HepG2 (cell line): Measurements from ENCODE around the gene RASL10A. TPM values are rescaled to one million over a fixed set of nuclear protein-coding genes. Genes with fewer than 3 reads are reported as not detected.

Experiments
- ATAC-seq: fragments of 200-7000 bp; cut with Tn5 transposase; 3 replicates; pipeline ENCODE4 v1.9.1; 2020; ENCODE audit warnings: mild to moderate bottlenecking, moderate library complexity
- BruUV-seq: library from RNA; stranded (reverse); fragments of 400-500 nt; replicated peaks from 2 replicates; lab custom pipeline; 2021; lab: Mats Ljungman, UMichigan
- CTCF ChIA-PET: fragments of 300-600 bp; formaldehyde crosslinking; extraction: SDS; loops from one replicate; lab custom pipeline; 2021; ENCODE audit warnings: low total read pairs, inconsistent platforms, low intra/inter-chr PET ratio; lab: Yijun Ruan, JAX
- POLR2A ChIA-PET: fragments of 350-600 bp; sonication (Branson Sonifier 250); formaldehyde crosslinking; loops from one replicate; lab custom pipeline; 2020; ENCODE audit warnings: antibody characterized with exemption, inconsistent platforms; lab: Yijun Ruan, JAX
- DNase-seq: peaks from one replicate; pipeline ENCODE4 v3.0.0-alpha.2; 2015; ENCODE audit warnings: low spot score
- FAIRE-seq: peaks from 3 replicates; lab custom pipeline; 2011; peaks lifted over from hg19 to GRCh38; lab: Jason Lieb, UNC
- H2AFZ ChIP-seq: one replicate; pipeline ENCODE4 v1.6.1; 2011; ENCODE audit warnings: low read length, inconsistent platforms
- H3K27ac ChIP-seq: fragments of 300-600 bp; 3 replicates; pipeline ENCODE4 v1.8.0; 2011; ENCODE audit warnings: mixed run types, mild to moderate bottlenecking, mixed read lengths, low read length, inconsistent platforms; ENCODE audit not compliant: insufficient read depth; ENCODE audit errors: extremely low read length
- H3K27me3 ChIP-seq, 2 experiments: fragments of 200-600 bp in 1 of 2; 2 replicates in 1 of 2; 3 replicates in 1 of 2; pipeline versions ENCODE4 v1.6.0 to v1.8.0; 2011; ENCODE audit warnings: low read length in 2 of 2, mild to moderate bottlenecking in 2 of 2, moderate library complexity in 2 of 2, inconsistent platforms in 1 of 2; ENCODE audit not compliant: insufficient read depth in 2 of 2, control insufficient read depth in 1 of 2
- H3K36me3 ChIP-seq, 2 experiments: fragments of 200-600 bp in 1 of 2; replicated peaks in 1 of 2; 2 replicates in 1 of 2; 3 replicates in 1 of 2; pipeline versions ENCODE4 v1.5.1 to v1.8.0; 2011; ENCODE audit warnings: low read length in 2 of 2, inconsistent platforms in 1 of 2; ENCODE audit not compliant: insufficient read depth in 2 of 2, control insufficient read depth in 1 of 2
- H3K4me1 ChIP-seq: 2 replicates; pipeline ENCODE4 v1.5.1; 2012; ENCODE audit warnings: low read length, inconsistent platforms; ENCODE audit not compliant: insufficient read depth
- H3K4me2 ChIP-seq: 2 replicates; pipeline ENCODE4 v1.6.0; 2011; ENCODE audit warnings: low read depth, low read length, inconsistent platforms
- H3K4me3 ChIP-seq, 3 experiments: fragments of 200-600 bp in 1 of 3; sonication (generic), shearing (Covaris generic) in 1 of 3; replicated peaks in 1 of 3; 2 replicates each; pipeline ENCODE4 v1.5.1; 2011 to 2016; ENCODE audit warnings: low read length in 3 of 3, inconsistent platforms in 2 of 3, low read depth in 2 of 3, mild to moderate bottlenecking in 2 of 3, control low read depth in 1 of 3, mixed read lengths in 1 of 3; ENCODE audit not compliant: insufficient read depth in 1 of 3
- H3K79me2 ChIP-seq: one replicate; pipeline ENCODE4 v1.6.1; 2011; ENCODE audit warnings: low read length, inconsistent platforms; ENCODE audit not compliant: insufficient read depth
- H3K9ac ChIP-seq: 2 replicates; pipeline ENCODE4 v1.6.0; 2011; ENCODE audit warnings: mild to moderate bottlenecking, low read depth, low read length, inconsistent platforms; ENCODE audit not compliant: insufficient read depth
- H3K9me3 ChIP-seq: 2 replicates; pipeline ENCODE4 v1.5.1; 2012; ENCODE audit warnings: mild to moderate bottlenecking, low read length
- H4K20me1 ChIP-seq: 2 replicates; pipeline ENCODE4 v1.6.0; 2011; ENCODE audit warnings: inconsistent platforms, mild to moderate bottlenecking, low read length, moderate library complexity; ENCODE audit not compliant: insufficient read depth
- CSRNP1 ChIP-seq: sonication (generic); formaldehyde crosslinking; IDR thresholded peaks from 2 replicates; pipeline ENCODE4 v1.8.1; 2023; ENCODE audit warnings: mild to moderate bottlenecking, missing genetic modification reagents
- GABPA ChIP-seq, 2 experiments: IDR thresholded peaks; 2 replicates each; pipeline ENCODE4 v1.6.1; 2011 to 2016; ENCODE audit warnings: low read depth in 2 of 2, low read length in 1 of 2, missing biosample characterization in 1 of 2, missing genetic modification characterization in 1 of 2
- MIER3 ChIP-seq: IDR thresholded peaks from 2 replicates; pipeline ENCODE4 v1.6.1; 2016; ENCODE audit warnings: missing compliant biosample characterization, borderline replicate concordance
- MZF1 ChIP-seq: sonication (generic); formaldehyde crosslinking; IDR thresholded peaks from 2 replicates; pipeline ENCODE4 v1.8.1; 2023; ENCODE audit warnings: mild to moderate bottlenecking, missing genetic modification reagents, borderline replicate concordance
- NR2F2 ChIP-seq: IDR thresholded peaks from 2 replicates; pipeline ENCODE4 v1.6.1; 2012; ENCODE audit warnings: low read depth, inconsistent platforms, borderline replicate concordance
- PAXIP1 ChIP-seq: sonication (generic); formaldehyde crosslinking; conservative IDR thresholded peaks from 2 replicates; pipeline ENCODE4 v1.4.0; 2020; ENCODE audit warnings: mild to moderate bottlenecking, missing genetic modification reagents, moderate library complexity
- POLR2A ChIP-seq, 2 experiments: IDR thresholded peaks; 2 replicates each; pipeline ENCODE4 v1.6.1; 2011; ENCODE audit warnings: low read depth in 2 of 2, low read length in 2 of 2, mild to moderate bottlenecking in 1 of 2, moderate library complexity in 1 of 2; ENCODE audit not compliant: insufficient read depth in 1 of 2
- REXO4 ChIP-seq: sonication (generic); formaldehyde crosslinking; IDR thresholded peaks from 2 replicates; pipeline ENCODE4 v1.8.0; 2022; ENCODE audit warnings: missing genetic modification reagents, mild to moderate bottlenecking, borderline replicate concordance
- RFX3 ChIP-seq: IDR thresholded peaks from 2 replicates; pipeline ENCODE4 v1.6.1; 2016; ENCODE audit warnings: missing biosample characterization, missing genetic modification reagents
- ZNF260 ChIP-seq: sonication (generic); formaldehyde crosslinking; IDR thresholded peaks from 2 replicates; pipeline ENCODE4 v1.4.0; 2020; ENCODE audit warnings: missing genetic modification reagents, low read depth, mild to moderate bottlenecking, borderline replicate concordance
- ZNF367 ChIP-seq: sonication (generic); formaldehyde crosslinking; IDR thresholded peaks from 2 replicates; pipeline ENCODE4 v1.4.0; 2020; ENCODE audit warnings: missing genetic modification reagents, borderline replicate concordance
- ZNF580 ChIP-seq: IDR thresholded peaks from 2 replicates; pipeline ENCODE4 v1.6.1; 2016; ENCODE audit warnings: low read depth, borderline replicate concordance
- ZNF746 ChIP-seq: sonication (generic); formaldehyde crosslinking; IDR thresholded peaks from 2 replicates; pipeline ENCODE4 v1.8.0; 2022; ENCODE audit warnings: mild to moderate bottlenecking, missing genetic modification reagents
- ZNF75D ChIP-seq: sonication (generic); formaldehyde crosslinking; IDR thresholded peaks from 2 replicates; pipeline ENCODE4 v1.8.1; 2023; ENCODE audit warnings: missing genetic modification reagents, mild to moderate bottlenecking, borderline replicate concordance
- ZSCAN20 ChIP-seq: sonication (generic); formaldehyde crosslinking; IDR thresholded peaks from 2 replicates; pipeline ENCODE4 v1.4.0; 2020; ENCODE audit warnings: missing genetic modification reagents, mild to moderate bottlenecking, borderline replicate concordance
- ZZZ3 ChIP-seq: sonication (generic); formaldehyde crosslinking; IDR thresholded peaks from 2 replicates; pipeline ENCODE4 v1.4.0; 2020; ENCODE audit warnings: missing genetic modification reagents, mild to moderate bottlenecking, borderline replicate concordance
- WGBS: methylation state at CpG from one replicate; pipeline ENCODE4 v1.1.6; 2017; ENCODE audit warnings: low lambda C conversion rate; 5-methylcytosine and 5-hydroxymethylcytosine counted together
- in situ Hi-C: cut with HindIII; loops from 2 replicates; pipeline ENCODE4 v1.10.0; 2017; ENCODE audit warnings: low pct_unique_long_range_greater_than_20kb; ENCODE audit not compliant: extremely low pct_ligation_motif_present
- intact Hi-C: fragments of 100-400 bp; cut with micrococcal nuclease; formaldehyde crosslinking; loops from one replicate; pipeline ENCODE4 v1.10.0; 2022; ENCODE audit not compliant: unreplicated experiment
- polyA plus RNA-seq, 8 experiments: library from polyadenylated mRNA; depleted of rRNA in 3 of 8; stranded (reverse) in 7 of 8; unstranded in 1 of 8; fragments of >200 nt; fragmentation: Illumina TruSeq in 4 of 8; extraction: Trizol in 4 of 8; gene quantifications; 2 replicates each; pipeline versions ENCODE4 v1.2.1 to v1.2.3, GENCODE V29; 2011 to 2016; ENCODE audit warnings: low read depth in 4 of 8, missing spikeins in 1 of 8, mixed read lengths in 1 of 8; ENCODE audit not compliant: insufficient read depth in 1 of 8
- total RNA-seq, 5 experiments: library from RNA; depleted of rRNA; stranded (reverse); fragments of >200 nt; fragmentation: Illumina TruSeq; extraction: Trizol; gene quantifications; 2 replicates each; pipeline ENCODE4 v1.2.3, GENCODE V29; 2016; ENCODE audit warnings: low read depth in 1 of 5

Gene RASL10A
- total and polyA plus RNA-seq, 2 of the 13 experiments (the other 11 are each of a cell fraction or from before 2014, with no cell fraction given): 0.05 to 0.22 TPM

- POLR2A ChIA-PET: no interaction called here
These were observed 23.1 kb downstream of the RASL10A start for GRCh38 chr22:29292379-29292778.

GRCh38 chr22:29291215-29291614 lies 24.3 kb downstream of the RASL10A start:
- no peaks in the 10 kb centered on the region for H3K9me3 ChIP-seq
- H3K27me3 ChIP-seq: no peaks in the 10 kb centered on the region
- ChIA-PET CTCF (no interaction called here), POLR2A (no interaction called here)
- WGBS: 93% methylated on average over 7 of the region's 7 CpGs
- H3K79me2 ChIP-seq: peaks cover 8% of the 10 kb centered on the region
- H3K9ac ChIP-seq: no peak overlapping the region
- no peaks in the 10 kb centered on the region for H3K4me1 ChIP-seq
- intact Hi-C loops (no loop called here), in situ Hi-C loops (no loop called here)
- peak; percentile 23; the same call in 2 of the 3 replicates for ATAC-seq
- no peak overlapping the region for H3K27ac ChIP-seq
- no peak overlapping the region for H3K4me2 ChIP-seq
- DNase-seq: no peak
- no peak for FAIRE-seq
- BruUV-seq: no TSS peak
- H2AFZ ChIP-seq: no peak overlapping the region
- H3K36me3 ChIP-seq: peaks cover 38 to 96% of the 10 kb centered on the region in 2 experiments
- H4K20me1 ChIP-seq: peaks cover 10% of the 10 kb centered on the region
- no peak overlapping the region for H3K4me3 ChIP-seq
- TF ChIP-seq CSRNP1 (CRISPR knock-in tag): no peak
- TF ChIP-seq MIER3 (CRISPR knock-in tag): no peak
- no peak for TF ChIP-seq NR2F2
- no peak for TF ChIP-seq ZZZ3 (CRISPR knock-in tag)
- no peak for TF ChIP-seq RFX3 (CRISPR knock-in tag)
- no peak for TF ChIP-seq ZNF75D (CRISPR knock-in tag)
- TF ChIP-seq ZNF580 (CRISPR knock-in tag): no peak
- no peak for TF ChIP-seq PAXIP1 (CRISPR knock-in tag)
- TF ChIP-seq ZNF367: no peak
- peak in 1 of 2 experiments; percentile 26; a peak in 1 of 4 replicates for TF ChIP-seq POLR2A (IDR thresholded peaks at IDR 0.05; ENCODE audit: insufficient read depth in 1 of 2, low read depth in 2 of 2, low read length in 2 of 2)
- TF ChIP-seq REXO4 (CRISPR knock-in tag): no peak
- no peak for TF ChIP-seq GABPA (IDR thresholded peaks at IDR 0.05; ENCODE audit: low read depth, low read length)
- no peak for TF ChIP-seq GABPA (CRISPR knock-in tag; IDR thresholded peaks at IDR 0.05; ENCODE audit: low read depth)

More at GRCh38 chr22:29292379-29292778, 23.1 kb downstream of the RASL10A start:
- no peaks in the 10 kb centered on the region for H3K9me3 ChIP-seq
- no peak overlapping the region for H3K4me2 ChIP-seq
- no peak overlapping the region for H2AFZ ChIP-seq
- FAIRE-seq (no peak), ATAC-seq (no peak), DNase-seq (no peak)
- no TSS peak for BruUV-seq
- peaks cover 8% of the 10 kb centered on the region for H3K79me2 ChIP-seq
- peaks cover 8% of the 10 kb centered on the region; the same call in 1 of the 2 replicates for H4K20me1 ChIP-seq
- H3K27me3 ChIP-seq: no peaks in the 10 kb centered on the region
- CTCF ChIA-PET: no interaction called here
- H3K4me1 ChIP-seq: no peaks in the 10 kb centered on the region
- no peak overlapping the region for H3K4me3 ChIP-seq
- H3K36me3 ChIP-seq: peaks cover 45 to 98% of the 10 kb centered on the region in 2 experiments
- in situ Hi-C loops: no loop called here
- TF ChIP-seq MZF1 (CRISPR knock-in tag) (no peak), ZSCAN20 (no peak), ZNF746 (CRISPR knock-in tag) (no peak), ZNF260 (CRISPR knock-in tag) (no peak)
- TF ChIP-seq, all 625 proteins: peak for 0
- no peak overlapping the region for H3K9ac ChIP-seq
- no peak overlapping the region for H3K27ac ChIP-seq
- intact Hi-C loops: no loop called here
